H1 (cell line): ENCODE data around the gene GLYR1. TPM values are rescaled to one million over a fixed set of nuclear protein-coding genes. Genes with fewer than 3 reads are reported as not detected.

Experiments
- CTCF ChIA-PET: fragments of 300-600 bp; sonication (Branson Sonifier 250); formaldehyde crosslinking; loops from one replicate; lab custom pipeline; 2021; ENCODE audit not compliant: partially characterized antibody; lab: Charles Lee
- POLR2A ChIA-PET: fragments of 300-600 bp; sonication (Branson Sonifier 250); formaldehyde crosslinking; loops from one replicate; lab custom pipeline; 2021; ENCODE audit warnings: inconsistent platforms; ENCODE audit not compliant: partially characterized antibody; lab: Charles Lee
- DNase-seq, 2 experiments: peaks; one replicate each; pipeline versions ENCODE4 v3.0.0 to v3.0.0-alpha.2; 2010 to 2022; ENCODE audit warnings: low spot score in 2 of 2, low read depth in 1 of 2, mixed read lengths in 1 of 2
- FAIRE-seq: peaks from 2 replicates; lab custom pipeline; 2011; peaks lifted over from hg19 to GRCh38; lab: Jason Lieb, UNC
- H2AFZ ChIP-seq: 2 replicates; pipeline ENCODE4 v1.8.1; 2012; ENCODE audit warnings: low read length, inconsistent platforms
- H2AK5ac ChIP-seq: 2 replicates; pipeline ENCODE4 v1.6.1; 2013; ENCODE audit warnings: low read depth, low read length
- H2BK120ac ChIP-seq: replicated peaks from 2 replicates; pipeline ENCODE3; 2013; ENCODE audit warnings: low read depth, low read length, inconsistent platforms
- H2BK12ac ChIP-seq: 2 replicates; pipeline ENCODE4 v1.6.1; 2013; ENCODE audit warnings: low read depth, low read length
- H2BK15ac ChIP-seq: 2 replicates; pipeline ENCODE4 v1.6.1; 2013; ENCODE audit warnings: low read length
- H2BK20ac ChIP-seq: 2 replicates; pipeline ENCODE4 v1.6.1; 2013; ENCODE audit warnings: low read length
- H2BK5ac ChIP-seq: 2 replicates; pipeline ENCODE4 v1.6.1; 2013; ENCODE audit warnings: low read depth, low read length
- H3K14ac ChIP-seq: 2 replicates; pipeline ENCODE4 v1.6.1; 2013; ENCODE audit warnings: inconsistent platforms; ENCODE audit not compliant: insufficient read length
- H3K18ac ChIP-seq: 2 replicates; pipeline ENCODE4 v1.6.1; 2013; ENCODE audit warnings: low read length; ENCODE audit errors: extremely low read depth
- H3K23ac ChIP-seq: 2 replicates; pipeline ENCODE4 v1.6.1; 2013; ENCODE audit warnings: inconsistent platforms; ENCODE audit not compliant: insufficient read length
- H3K23me2 ChIP-seq: 2 replicates; pipeline ENCODE4 v1.6.1; 2013; ENCODE audit warnings: low read depth, low read length
- H3K27ac ChIP-seq: 2 replicates; pipeline ENCODE4 v1.6.1; 2011; ENCODE audit warnings: low read depth, low read length, inconsistent platforms
- H3K27me3 ChIP-seq, 4 experiments: replicated peaks in 1 of 4; 1 replicate in 1 of 4; 2 replicates in 3 of 4; pipeline versions ENCODE4 v1.6.1 to v1.8.1; 2011 to 2013; ENCODE audit warnings: low read length in 3 of 4, mild to moderate bottlenecking in 3 of 4, inconsistent platforms in 2 of 4, mixed read lengths in 2 of 4, moderate library complexity in 1 of 4; ENCODE audit not compliant: control insufficient read depth in 3 of 4, insufficient read depth in 3 of 4; ENCODE audit errors: extremely low read depth in 1 of 4
- H3K36me3 ChIP-seq, 4 experiments: 2 replicates each; pipeline versions ENCODE4 v1.6.1 to v1.8.1; 2011 to 2013; ENCODE audit warnings: mild to moderate bottlenecking in 4 of 4, low read length in 3 of 4, moderate library complexity in 2 of 4, control low read depth in 1 of 4, inconsistent platforms in 1 of 4; ENCODE audit not compliant: insufficient read depth in 4 of 4, control insufficient read depth in 2 of 4
- H3K4ac ChIP-seq: replicated peaks from 2 replicates; pipeline ENCODE3; 2013; ENCODE audit warnings: low read length, low read depth, mixed read lengths, inconsistent platforms; ENCODE audit not compliant: insufficient read length
- H3K4me1 ChIP-seq, 4 experiments: replicated peaks in 1 of 4; 1 replicate in 1 of 4; 2 replicates in 3 of 4; pipeline versions ENCODE4 v1.6.1 to v1.8.1; 2011 to 2013; ENCODE audit warnings: low read length in 3 of 4, inconsistent platforms in 2 of 4, mixed read lengths in 1 of 4; ENCODE audit not compliant: insufficient read depth in 4 of 4, control insufficient read depth in 3 of 4
- H3K4me2 ChIP-seq, 2 experiments: 2 replicates each; pipeline versions ENCODE4 v1.6.1 to v1.8.1; 2011 to 2013; ENCODE audit warnings: low read depth in 2 of 2, low read length in 2 of 2, control low read depth in 1 of 2, inconsistent platforms in 1 of 2, mild to moderate bottlenecking in 1 of 2; ENCODE audit not compliant: insufficient read depth in 1 of 2
- H3K4me3 ChIP-seq, 4 experiments: fragments of 200-600, 300-600 bp in 1 of 4; sonication (generic), shearing (Covaris generic), sonication (Bioruptor Twin) in 1 of 4; 2 replicates each; pipeline versions ENCODE4 v1.5.1 to v1.8.1; 2011 to 2016; ENCODE audit warnings: low read length in 4 of 4, low read depth in 3 of 4, control low read depth in 2 of 4, inconsistent platforms in 2 of 4, mild to moderate bottlenecking in 2 of 4, mixed read lengths in 1 of 4, moderate library complexity in 1 of 4; ENCODE audit not compliant: insufficient read depth in 2 of 4; ENCODE audit errors: extremely low read depth in 1 of 4
- H3K56ac ChIP-seq: replicated peaks from 2 replicates; pipeline ENCODE3; 2013; ENCODE audit warnings: low read depth, mild to moderate bottlenecking, mixed read lengths, low read length, inconsistent platforms; ENCODE audit not compliant: insufficient read length
- H3K79me1 ChIP-seq: 2 replicates; pipeline ENCODE4 v1.6.1; 2013; ENCODE audit warnings: low read depth, low read length, control low read depth
- H3K79me2 ChIP-seq, 2 experiments: 2 replicates each; pipeline versions ENCODE4 v1.6.1 to v1.8.1; 2012 to 2013; ENCODE audit warnings: low read length in 2 of 2, mild to moderate bottlenecking in 2 of 2, inconsistent platforms in 1 of 2; ENCODE audit not compliant: insufficient read depth in 2 of 2, control insufficient read depth in 1 of 2
- H3K9ac ChIP-seq, 4 experiments: replicated peaks in 1 of 4; 1 replicate in 1 of 4; 2 replicates in 3 of 4; pipeline versions ENCODE4 v1.6.1 to v1.8.1; 2011 to 2013; ENCODE audit warnings: low read depth in 3 of 4, low read length in 3 of 4, control low read depth in 2 of 4, mild to moderate bottlenecking in 2 of 4, moderate library complexity in 2 of 4, inconsistent platforms in 1 of 4; ENCODE audit errors: extremely low read depth in 1 of 4
- H3K9me3 ChIP-seq, 2 experiments: 2 replicates each; pipeline versions ENCODE4 v1.6.1 to v1.8.1; 2012 to 2013; ENCODE audit warnings: mild to moderate bottlenecking in 2 of 2, moderate library complexity in 2 of 2, control low read depth in 1 of 2, inconsistent platforms in 1 of 2, low read depth in 1 of 2, low read length in 1 of 2, mixed read lengths in 1 of 2; ENCODE audit not compliant: insufficient read depth in 2 of 2
- H4K20me1 ChIP-seq, 2 experiments: replicated peaks in 1 of 2; 2 replicates each; pipeline versions ENCODE3 to v1.8.1; 2011 to 2013; ENCODE audit warnings: inconsistent platforms in 2 of 2, low read length in 2 of 2, mild to moderate bottlenecking in 1 of 2; ENCODE audit not compliant: insufficient read depth in 2 of 2, control insufficient read depth in 1 of 2
- H4K5ac ChIP-seq: 2 replicates; pipeline ENCODE4 v1.6.1; 2013; ENCODE audit warnings: low read length, low read depth, mixed read lengths, inconsistent platforms; ENCODE audit not compliant: insufficient read length
- H4K8ac ChIP-seq: 2 replicates; pipeline ENCODE4 v1.8.0; 2013; ENCODE audit warnings: mild to moderate bottlenecking, moderate library complexity, low read length, inconsistent platforms; ENCODE audit not compliant: insufficient read depth; ENCODE audit errors: extremely low read depth
- H4K91ac ChIP-seq: replicated peaks from 2 replicates; pipeline ENCODE3; 2013; ENCODE audit warnings: low read length, mixed read lengths, inconsistent platforms; ENCODE audit not compliant: insufficient read length
- ASH2L ChIP-seq: fragments of 200-600, 300-600 bp; sonication (generic); IDR thresholded peaks from one replicate; pipeline ENCODE4 v1.7.1; 2017; ENCODE audit warnings: low read length
- KDM4A ChIP-seq: IDR thresholded peaks from one replicate; pipeline ENCODE4 v1.7.1; 2012; ENCODE audit warnings: low read depth, mild to moderate bottlenecking, moderate library complexity, low read length, inconsistent platforms; ENCODE audit not compliant: severe bottlenecking
- KDM5A ChIP-seq: fragments of 200-600 bp; IDR thresholded peaks from 2 replicates; pipeline ENCODE4 v1.7.1; 2012; ENCODE audit warnings: mild to moderate bottlenecking, low read length, inconsistent platforms, mixed read lengths
- MAFK ChIP-seq: IDR thresholded peaks from 2 replicates; pipeline ENCODE4 v1.6.1; 2012; ENCODE audit warnings: low read depth, mild to moderate bottlenecking, improper control_type of control experiment, low read length
- POLR2AphosphoS5 ChIP-seq: IDR thresholded peaks from 2 replicates; pipeline ENCODE4 v1.6.1; 2011; ENCODE audit warnings: low read depth, low read length
- RBBP5 ChIP-seq: IDR thresholded peaks from 2 replicates; pipeline ENCODE4 v1.7.1; 2012; ENCODE audit warnings: low read depth, mild to moderate bottlenecking, inconsistent platforms, low read length, moderate library complexity, borderline replicate concordance
- RXRA ChIP-seq: IDR thresholded peaks from 2 replicates; pipeline ENCODE4 v1.6.1; 2011; ENCODE audit warnings: low read depth, mild to moderate bottlenecking, low read length, moderate library complexity; ENCODE audit not compliant: insufficient read depth
- SIRT6 ChIP-seq: IDR thresholded peaks from one replicate; pipeline ENCODE4 v1.7.1; 2012; ENCODE audit warnings: low read length, inconsistent platforms
- SP2 ChIP-seq: IDR thresholded peaks from 2 replicates; pipeline ENCODE4 v1.6.1; 2012; ENCODE audit warnings: mild to moderate bottlenecking, low read length, inconsistent platforms
- SRF ChIP-seq: IDR thresholded peaks from 2 replicates; pipeline ENCODE4 v1.6.1; 2011; ENCODE audit warnings: mild to moderate bottlenecking, low read depth, low read length, moderate library complexity
- WGBS, 2 experiments: shearing (Covaris generic) in 1 of 2; methylation state at CpG; one replicate each; pipeline versions ENCODE4 v1.1.6 to v1.1.7; 2013 to 2015; ENCODE audit warnings: low lambda C conversion rate in 2 of 2, mixed read lengths in 2 of 2, inconsistent platforms in 1 of 2, low coverage in 1 of 2, missing lambda C conversion rate in 1 of 2; ENCODE audit not compliant: insufficient replicate concordance in 2 of 2, insufficient coverage in 1 of 2, insufficient read length in 1 of 2; ENCODE audit errors: extremely low coverage in 1 of 2, missing lambda C conversion rate in 1 of 2; 5-methylcytosine and 5-hydroxymethylcytosine counted together
- polyA plus RNA-seq, 7 experiments: library from polyadenylated mRNA; depleted of rRNA in 3 of 7; stranded (reverse) in 5 of 7; unstranded in 2 of 7; fragments of >200 nt in 5 of 7; fragments of 200-250 nt in 2 of 7; gene quantifications; 1 replicate in 5 of 7; 2 replicates in 1 of 7; 4 replicates in 1 of 7; pipeline versions ENCODE4 v1.2.1 to v1.2.3, GENCODE V29; 2011 to 2013; ENCODE audit warnings: missing spikeins in 2 of 7, mixed read lengths in 2 of 7
- total RNA-seq: library from RNA; stranded (reverse); fragmentation: NEBNext Ultra II Directional; extraction: Animal tissue kit (Norgen Biotek cat#: 25700); gene quantifications from 2 replicates; pipeline ENCODE4 v1.2.1, GENCODE V29; 2021
- TF ChIP-seq, protein P1 (sequence below): IDR thresholded peaks from 2 replicates; pipeline ENCODE4 v1.6.1; 2012; ENCODE audit warnings: inconsistent platforms

GLYR1 gene
- total and polyA plus RNA-seq, 2 of the 8 experiments (the other 6 are each of a cell fraction or from before 2014, with no cell fraction given): 50.2 to 115 TPM

GRCh38 chr16:4777339-4778049, 69.6 kb downstream of the GLYR1 start:
- Histone ChIP-seq H3K4ac (no peak overlapping the region), H2BK20ac (no peak overlapping the region), H3K27me3 (no peaks in the 10 kb centered on the region), H3K4me2 (no peak overlapping the region), H2BK120ac (no peak overlapping the region), H2BK12ac (no peak overlapping the region), H3K56ac (no peak overlapping the region), H2BK5ac (no peak overlapping the region), H2AFZ (no peak overlapping the region), H3K9ac (no peak overlapping the region), H2BK15ac (no peak overlapping the region), H3K14ac (no peak overlapping the region), H3K9me3 (no peaks in the 10 kb centered on the region), H4K91ac (no peak overlapping the region), H4K20me1 (no peaks in the 10 kb centered on the region), H3K23ac (no peak overlapping the region), H3K18ac (no peak overlapping the region), H3K23me2 (0 out of 2 replicates have a peak, but pooled peaks cover 2% of the 10 kb centered on the region), H3K27ac (no peak overlapping the region), H3K79me2 (no peaks in the 10 kb centered on the region), H3K4me1 (no peaks in the 10 kb centered on the region), H3K36me3 (no peaks in the 10 kb centered on the region), H3K4me3 (no peak overlapping the region), H3K79me1 (no peaks in the 10 kb centered on the region), H2AK5ac (no peak overlapping the region), H4K8ac (no peak overlapping the region), H4K5ac (no peak overlapping the region)
- TF ChIP-seq POLR2AphosphoS5 (no peak), ASH2L (no peak), SP2 (no peak), SIRT6 (no peak), RXRA (no peak), SRF (no peak), RBBP5 (no peak), KDM5A (no peak), KDM4A (no peak), MAFK (no peak)
- TF ChIP-seq, protein P1, sequence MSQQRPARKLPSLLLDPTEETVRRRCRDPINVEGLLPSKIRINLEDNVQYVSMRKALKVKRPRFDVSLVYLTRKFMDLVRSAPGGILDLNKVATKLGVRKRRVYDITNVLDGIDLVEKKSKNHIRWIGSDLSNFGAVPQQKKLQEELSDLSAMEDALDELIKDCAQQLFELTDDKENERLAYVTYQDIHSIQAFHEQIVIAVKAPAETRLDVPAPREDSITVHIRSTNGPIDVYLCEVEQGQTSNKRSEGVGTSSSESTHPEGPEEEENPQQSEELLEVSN: no peak
- ChIA-PET POLR2A (interaction anchor here (0.9 to 2.3 kb wide), 4 partner anchors 9 to 78 kb away, joined by 3 to 5 read pairs (median 3); partner anchors contain the start of gene SEPTIN12), CTCF (interaction anchor here (1.2 kb wide), 1 partner anchor 11 kb away, joined by 4 read pairs; the partner anchor contains the start of gene SEPTIN12)
- no peak for DNase-seq
- 93% methylated on average over 14 of the region's 17 CpGs; no CpG with 5 or more reads in 1 of the 2 experiments for WGBS, 2 experiments
- no peak for FAIRE-seq
